GM19099 (cell line): ENCODE measurements around the gene POC5.

ENCODE experiments used
- POLR2A ChIP-seq: IDR thresholded peaks from 3 replicates; pipeline ENCODE4 v1.6.1; 2011; ENCODE audit warnings: low read depth; ENCODE audit not compliant: insufficient read length; ENCODE audit errors: extremely low read depth

POC5 gene

GRCh38 chr5:75640826-75641225, 76.4 kb downstream of the POC5 start:
- TF ChIP-seq POLR2A: no peak

- no peak for TF ChIP-seq POLR2A
Measured at GRCh38 chr5:75640395-75640794, 76.8 kb downstream of the POC5 start.

DNA sequence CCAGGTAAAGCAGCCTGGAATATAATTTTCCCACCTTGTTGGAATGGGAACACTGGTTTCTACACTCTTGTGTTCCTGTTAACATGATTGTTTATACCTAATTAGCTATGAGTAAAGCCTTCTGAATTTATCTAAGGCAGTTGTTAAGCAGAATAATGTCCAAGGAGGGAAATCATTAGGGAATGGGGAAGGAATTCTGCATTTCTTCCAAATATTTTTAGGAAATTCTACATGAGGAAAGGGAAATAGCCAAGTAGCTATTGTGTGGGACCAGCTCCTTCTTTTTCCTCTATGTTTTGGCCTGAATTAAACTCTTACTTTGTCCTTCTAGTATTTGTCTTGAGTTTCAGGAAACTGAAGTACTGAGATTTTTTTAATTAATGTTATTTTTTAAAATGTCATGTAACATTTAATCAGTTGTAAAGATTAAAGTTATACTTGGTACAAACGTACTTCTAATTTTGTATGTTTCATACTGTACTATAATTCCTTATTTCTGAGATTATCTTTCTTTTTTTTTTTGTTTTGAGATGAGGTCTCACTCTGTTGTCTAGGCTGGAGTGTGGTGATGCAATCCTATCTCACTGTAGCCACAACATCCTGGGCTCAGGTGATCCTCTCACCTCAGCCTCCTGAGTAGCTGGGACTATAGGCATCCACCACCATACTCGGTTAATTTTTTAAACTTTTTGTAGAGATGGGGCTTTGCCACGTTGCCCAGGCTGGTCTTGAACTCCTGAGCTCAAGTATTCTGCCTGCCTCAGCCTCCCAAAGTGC, 77.5 kb downstream of the POC5 start:
- TF ChIP-seq POLR2A: no peak

DNA sequence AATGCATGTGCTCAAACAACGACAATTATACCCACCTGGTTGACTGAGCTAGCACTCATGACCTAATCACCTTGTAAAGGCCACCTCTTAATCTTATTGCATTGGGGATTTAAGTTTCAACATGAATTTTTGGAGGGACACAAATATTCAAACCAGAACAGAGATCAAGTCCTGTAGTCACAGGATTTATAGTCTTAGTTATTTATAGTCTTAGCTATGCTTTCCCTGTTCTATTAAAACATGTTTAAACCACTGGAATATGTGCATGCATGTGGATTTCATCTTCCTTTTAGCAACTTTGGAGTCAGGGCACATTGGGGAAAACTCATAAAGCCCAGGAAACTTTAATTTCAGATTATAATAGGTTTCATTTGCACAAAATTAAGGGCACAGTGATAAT, 79.3 kb downstream of the POC5 start:
- no peak for TF ChIP-seq POLR2A

GRCh38 chr5:75632321-75632720, 84.9 kb downstream of the POC5 start:
- TF ChIP-seq POLR2A: no peak

DNA sequence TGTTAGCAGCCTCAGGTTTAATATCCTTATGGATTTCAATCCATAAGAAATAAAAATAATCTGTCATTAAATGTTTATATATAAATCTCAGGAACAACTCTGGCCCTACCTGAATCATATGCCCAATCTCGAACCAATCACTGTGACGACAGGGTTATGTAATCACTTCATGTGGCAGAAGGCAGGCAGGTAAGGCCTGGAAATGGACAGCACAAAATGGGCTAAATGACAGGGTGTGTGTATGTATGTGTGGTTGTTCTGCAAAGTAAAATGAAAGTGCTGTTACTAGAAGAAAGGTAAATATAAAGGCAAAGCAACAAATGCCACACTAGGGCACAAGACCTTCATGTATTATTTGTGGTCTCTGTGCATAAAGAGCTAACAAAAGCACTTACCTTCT, 86.4 kb downstream of the POC5 start:
- no peak for TF ChIP-seq POLR2A

- no peak for TF ChIP-seq POLR2A
Measured at GRCh38 chr5:75627801-75628200, 89.4 kb downstream of the POC5 start.

- TF ChIP-seq POLR2A: no peak
Measured at GRCh38 chr5:75626959-75627358, 90.3 kb downstream of the POC5 start.
